Cardiac fibroblast (primary cell): ENCODE results near the gene PRRT1.
"Not testable (repeated sequence)": the region's sequence is repeated elsewhere in the genome, so short reads cannot be mapped to it uniquely, and the experiment has no call there.

Source experiments
- DNase-seq, 2 donors: peaks; one replicate each; pipeline versions ENCODE4 v3.0.0 to v3.0.0-alpha.2; 2010; ENCODE audit warnings: low read depth in 2 of 2
- H3K4me3 ChIP-seq, 2 donors: replicated peaks in 1 of 2; 1 replicate in 1 of 2; 2 replicates in 1 of 2; pipeline ENCODE4 v1.5.1; 2011; ENCODE audit warnings: low read depth in 2 of 2, low read length in 2 of 2, mild to moderate bottlenecking in 2 of 2, moderate library complexity in 1 of 2
- TF ChIP-seq, protein P1 (sequence below): IDR thresholded peaks from one replicate; pipeline ENCODE4 v1.5.1; 2011; ENCODE audit warnings: low read depth, mild to moderate bottlenecking, low read length, inconsistent platforms

The PRRT1 gene

DNA sequence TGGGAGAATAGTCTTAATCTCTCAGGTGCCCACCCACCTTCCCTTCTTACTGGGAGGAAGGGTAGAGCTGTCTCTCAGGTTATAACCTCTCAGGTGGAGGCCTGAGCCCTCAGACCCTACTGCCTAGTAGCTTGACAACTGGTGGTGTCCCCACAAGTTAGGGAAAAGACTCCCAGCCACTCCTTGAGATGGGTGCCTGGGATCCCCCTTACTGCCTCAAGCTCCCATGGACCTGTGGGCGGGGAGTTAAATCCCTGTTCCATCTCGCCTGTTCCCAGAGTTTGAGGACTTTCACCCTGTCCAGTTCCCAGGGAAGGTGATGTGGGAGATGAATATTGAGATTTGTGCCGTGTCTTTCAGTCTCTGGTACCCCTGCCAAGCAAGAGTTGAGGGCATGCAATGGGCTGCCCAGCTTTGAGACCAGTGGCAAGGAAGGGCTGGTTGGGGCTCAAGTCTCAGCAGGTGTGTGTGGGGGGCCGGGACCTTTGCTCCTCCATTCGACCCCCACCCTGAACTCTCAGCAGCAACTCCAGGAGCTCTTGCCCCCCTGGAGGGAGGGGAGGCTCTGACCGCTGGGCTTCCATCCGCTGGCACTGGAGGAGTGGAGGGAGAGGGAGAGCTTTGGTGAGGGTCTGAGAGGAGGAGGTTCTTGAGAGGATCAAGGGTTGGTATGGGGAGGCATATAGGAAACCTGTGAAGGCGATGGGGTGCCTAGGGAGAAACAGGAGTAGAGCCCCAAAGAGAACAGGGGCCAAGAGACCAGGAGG lies 39.4 kb upstream of the PRRT1 start:
- TF ChIP-seq, protein P1, sequence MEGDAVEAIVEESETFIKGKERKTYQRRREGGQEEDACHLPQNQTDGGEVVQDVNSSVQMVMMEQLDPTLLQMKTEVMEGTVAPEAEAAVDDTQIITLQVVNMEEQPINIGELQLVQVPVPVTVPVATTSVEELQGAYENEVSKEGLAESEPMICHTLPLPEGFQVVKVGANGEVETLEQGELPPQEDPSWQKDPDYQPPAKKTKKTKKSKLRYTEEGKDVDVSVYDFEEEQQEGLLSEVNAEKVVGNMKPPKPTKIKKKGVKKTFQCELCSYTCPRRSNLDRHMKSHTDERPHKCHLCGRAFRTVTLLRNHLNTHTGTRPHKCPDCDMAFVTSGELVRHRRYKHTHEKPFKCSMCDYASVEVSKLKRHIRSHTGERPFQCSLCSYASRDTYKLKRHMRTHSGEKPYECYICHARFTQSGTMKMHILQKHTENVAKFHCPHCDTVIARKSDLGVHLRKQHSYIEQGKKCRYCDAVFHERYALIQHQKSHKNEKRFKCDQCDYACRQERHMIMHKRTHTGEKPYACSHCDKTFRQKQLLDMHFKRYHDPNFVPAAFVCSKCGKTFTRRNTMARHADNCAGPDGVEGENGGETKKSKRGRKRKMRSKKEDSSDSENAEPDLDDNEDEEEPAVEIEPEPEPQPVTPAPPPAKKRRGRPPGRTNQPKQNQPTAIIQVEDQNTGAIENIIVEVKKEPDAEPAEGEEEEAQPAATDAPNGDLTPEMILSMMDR: no peak
- peak overlapping the region in 1 of 2 donors; percentile 67 for H3K4me3 ChIP-seq
- DNase-seq: no peak

DNA sequence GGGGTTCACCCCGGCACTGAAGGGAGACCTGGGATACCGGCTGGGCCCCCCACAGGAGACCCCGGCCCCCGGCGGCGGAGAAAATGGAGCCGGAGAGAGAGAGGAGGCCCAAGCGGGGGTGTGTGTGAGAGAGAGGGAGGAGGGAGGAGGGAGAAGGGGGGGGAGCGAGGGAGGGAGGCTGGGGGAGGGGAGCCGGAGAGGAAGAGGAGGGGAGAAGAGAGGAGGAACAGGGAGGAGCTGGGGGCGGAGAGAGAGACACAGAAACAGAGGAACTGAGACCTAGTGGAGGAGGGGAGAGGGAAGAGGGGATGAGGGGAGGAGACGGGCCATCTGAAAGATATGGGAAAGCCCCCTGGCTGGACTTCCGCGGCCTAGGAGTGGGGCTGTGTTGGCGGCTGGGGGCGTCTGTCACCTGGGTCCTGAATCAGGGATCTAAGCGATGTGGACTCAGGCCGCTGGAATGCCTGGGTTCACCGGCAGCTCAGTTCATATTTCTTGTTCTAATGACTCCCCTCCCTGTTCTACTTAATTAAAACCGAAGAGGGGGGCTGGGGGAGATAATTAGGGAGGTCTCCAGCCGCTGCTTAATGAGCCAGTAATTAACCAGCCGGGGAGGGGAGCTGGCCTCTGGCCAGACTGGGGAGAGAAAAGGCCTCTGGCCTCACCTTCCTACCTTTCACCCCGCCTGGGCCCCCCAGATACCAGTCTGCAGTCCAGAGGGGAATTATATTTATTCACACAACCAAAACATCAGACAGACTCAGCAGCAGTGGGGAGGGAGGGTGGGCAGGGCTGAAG lies 38.5 kb upstream of the PRRT1 start, which contains the start of gene PBX2:
Gene PBX2 (minus strand): TSS at position 149 of the 798 bp plus-strand sequence. CDS start 287 bp downstream, outside the sequence.
- TF ChIP-seq, protein P1: no peak
- peak; percentile 91 to 96 for DNase-seq

DNA sequence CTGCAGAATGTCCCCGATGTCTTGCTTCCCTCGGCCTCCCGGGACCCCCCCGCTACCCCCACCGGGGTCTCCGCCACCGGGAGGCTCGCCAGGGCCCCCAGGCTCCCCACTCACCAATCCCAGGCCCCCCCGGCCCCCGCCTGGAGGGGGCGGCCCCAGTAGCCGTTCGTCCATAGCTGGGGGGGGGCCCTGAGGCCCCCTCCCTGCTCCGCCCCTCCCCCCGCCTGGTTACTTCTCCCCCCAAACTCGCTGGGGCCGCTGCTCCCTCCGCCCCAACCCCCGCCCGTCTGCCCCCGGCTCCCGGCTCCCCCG lies 38.0 kb upstream of the PRRT1 start:
- peak overlapping the region; percentile 67 to 70 for H3K4me3 ChIP-seq
- DNase-seq: no peak
- TF ChIP-seq, protein P1: no peak

More for the DNA sequence above, 38.5 kb upstream of the PRRT1 start, which contains the start of gene PBX2:
- H3K4me3 ChIP-seq: peak within 1 kb of the TSS; percentile 67 to 70

DNA sequence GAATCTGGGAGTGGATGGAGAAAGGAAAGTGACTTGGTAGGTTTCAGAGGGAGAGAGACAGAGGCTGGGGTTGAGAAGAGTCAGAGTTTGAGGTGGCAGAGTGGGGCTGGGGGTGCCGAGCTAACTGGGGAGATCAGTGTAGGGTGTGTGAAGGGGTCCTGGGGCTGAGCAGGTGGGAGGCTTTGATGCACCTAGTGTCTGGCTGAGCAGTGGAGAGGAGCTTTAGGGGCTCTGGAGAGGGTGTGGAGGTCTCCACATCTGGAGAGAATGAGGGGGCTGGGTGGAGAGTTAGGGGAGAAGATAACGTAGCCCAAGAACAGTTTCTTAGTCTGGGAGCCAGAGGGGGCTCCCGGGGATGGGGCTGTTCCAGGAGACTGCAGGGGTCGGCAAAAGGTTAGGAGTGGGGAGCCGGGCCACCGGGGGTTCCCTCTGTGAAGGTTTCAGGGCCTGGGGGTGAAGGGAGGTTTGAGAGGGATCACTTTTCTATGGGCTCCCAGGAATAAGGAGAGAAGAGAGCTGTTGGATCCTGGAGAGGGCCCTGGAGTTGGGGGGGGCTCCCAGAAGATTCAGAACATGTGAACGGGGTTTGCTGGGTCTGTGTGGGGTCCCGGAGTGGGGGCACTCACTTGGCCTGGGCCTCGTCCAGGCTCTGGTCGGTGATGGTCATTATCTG lies 37.5 kb upstream of the PRRT1 start:
- no peak for DNase-seq
- peak overlapping the region; percentile 67 to 70 for H3K4me3 ChIP-seq
- TF ChIP-seq, protein P1: no peak

DNA sequence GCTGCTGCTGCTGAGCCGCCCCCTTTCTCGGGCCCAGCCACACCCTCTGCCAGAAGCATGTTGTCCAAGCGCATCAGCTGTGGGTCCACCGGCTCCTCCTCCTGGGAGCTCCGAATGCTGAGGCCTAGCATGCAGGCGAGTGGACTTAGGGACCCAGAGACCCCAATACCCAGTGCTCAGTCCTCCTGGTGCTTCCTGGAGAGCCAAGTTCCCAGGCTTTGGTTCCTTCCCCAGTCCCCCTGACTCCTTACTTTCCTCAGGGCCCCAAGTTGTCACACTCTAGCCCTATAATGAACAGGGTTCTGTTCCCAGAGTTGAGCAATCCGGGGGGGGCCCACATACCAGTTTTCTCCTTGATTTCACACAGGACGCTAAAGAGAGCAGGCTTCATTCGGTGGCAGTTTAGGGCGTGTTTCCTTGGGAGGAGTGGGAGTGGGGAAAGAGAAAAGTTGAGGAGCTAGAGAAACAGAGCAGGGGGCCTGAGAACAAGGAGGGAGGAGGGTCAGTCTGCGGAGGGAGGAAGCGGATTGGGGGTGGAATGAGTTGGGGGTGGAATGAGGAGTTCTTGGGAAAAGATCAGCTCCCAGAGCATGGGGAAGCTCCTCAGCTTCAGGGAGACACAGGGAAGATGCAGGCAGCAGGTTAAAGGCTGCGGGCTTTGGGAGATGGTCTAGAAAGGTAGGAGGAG lies 36.8 kb upstream of the PRRT1 start:
- peak overlapping the region; percentile 67 to 70 for H3K4me3 ChIP-seq
- peak; percentile 25 to 41 for DNase-seq
- TF ChIP-seq, protein P1: no peak

DNA sequence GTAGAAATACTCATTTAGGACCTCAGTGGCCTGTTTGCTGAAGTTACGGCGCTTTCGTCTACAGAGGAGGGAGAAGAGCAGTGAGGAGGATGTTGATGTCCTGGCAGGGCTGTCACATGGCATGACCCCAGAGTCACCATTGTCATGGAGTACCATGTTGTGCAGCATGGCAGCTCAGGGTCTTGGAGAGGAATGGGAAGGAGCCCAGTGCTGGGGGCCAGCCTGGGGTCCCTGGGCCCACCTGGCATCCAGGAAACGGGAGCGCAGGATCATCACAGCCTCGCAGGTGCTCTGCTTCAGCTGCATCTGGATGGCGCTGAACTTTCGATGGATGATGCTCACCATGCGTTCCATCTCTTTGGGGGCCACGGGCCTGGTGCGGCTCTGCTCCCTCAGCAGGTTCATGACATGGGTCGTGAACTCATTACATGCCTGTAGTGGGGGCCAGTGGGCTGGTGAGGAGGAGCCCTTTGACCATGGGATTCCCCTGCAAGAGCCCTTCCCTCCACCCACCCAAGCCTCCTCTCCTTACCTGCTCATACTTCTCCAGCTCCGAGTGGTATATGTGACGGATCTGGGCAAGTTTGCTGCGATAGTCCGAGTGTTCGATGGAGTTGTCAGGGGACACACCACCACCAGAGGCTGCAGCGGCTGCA lies 36.1 kb upstream of the PRRT1 start:
- not testable (repeated sequence) for DNase-seq
- peak overlapping the region; percentile 11 to 67 for H3K4me3 ChIP-seq
